ENCODE results near the gene FAM162A. TPM values are rescaled to one million over a fixed set of nuclear protein-coding genes. Genes with fewer than 3 reads are reported as not detected.

FAM162A gene
- total RNA-seq, 1 donor from 2014 or later, result 65.1 TPM

DNA sequence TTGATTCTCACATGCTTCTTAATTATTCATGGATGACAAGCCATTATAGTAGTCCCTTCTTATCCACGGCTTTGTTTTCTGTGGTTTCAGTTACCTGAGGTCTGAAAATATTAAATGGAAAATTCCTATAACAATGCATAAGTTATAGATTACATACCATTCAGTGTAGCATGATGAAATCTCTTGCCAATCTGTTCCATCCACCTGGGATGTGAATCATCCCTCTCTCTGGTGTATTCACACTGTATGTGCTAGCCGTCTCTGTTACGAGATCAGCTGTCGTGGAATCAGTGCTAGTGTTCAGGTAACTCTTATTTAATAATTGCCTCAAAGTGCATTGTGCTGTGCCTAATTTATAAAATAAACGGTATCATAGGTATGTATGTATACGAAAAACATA, 26.7 kb downstream of the FAM162A start:
- Histone ChIP-seq H3K27me3 (ENCODE audit: insufficient read depth, low read length) (no peaks in the 10 kb centered on the region), H3K9ac (ENCODE audit: low read length) (no peak overlapping the region), H3K4me2 (ENCODE audit: low read length) (no peak overlapping the region), H3K4me3 (ENCODE audit: insufficient read depth, low read depth, low read length) (no peak overlapping the region), H3K36me3 (ENCODE audit: insufficient read depth, low read length) (peaks cover 11% of the 10 kb centered on the region), H3K27ac (ENCODE audit: low read depth, low read length) (no peak overlapping the region), H3K79me2 (ENCODE audit: insufficient read depth, low read length) (peaks cover 28% of the 10 kb centered on the region), H3K4me1 (ENCODE audit: insufficient read depth, low read length) (peaks cover 11% of the 10 kb centered on the region), H2AFZ (ENCODE audit: low read depth, low read length) (no peak overlapping the region), H4K20me1 (ENCODE audit: insufficient read depth, low read length) (no peaks in the 10 kb centered on the region), H3K9me3 (ENCODE audit: insufficient read depth, low read depth, low read length) (no peaks in the 10 kb centered on the region)
- H3K27ac Mint-ChIP-seq (ENCODE audit: unreplicated experiment), result no peak overlapping the region
- peaks cover 18% of the 10 kb centered on the region for H3K36me3 Mint-ChIP-seq (ENCODE audit: low read depth, unreplicated experiment)
- H3K27me3 Mint-ChIP-seq (ENCODE audit: low read depth, unreplicated experiment), result no peaks in the 10 kb centered on the region
- peaks cover 18% of the 10 kb centered on the region for H3K4me1 Mint-ChIP-seq (ENCODE audit: low read depth, unreplicated experiment)
- DNase-seq (ENCODE audit: low read depth) (no peak), FAIRE-seq (no peak)
- TF ChIP-seq EZH2 (IDR thresholded peaks at IDR 0.05; ENCODE audit: insufficient read depth, low read length), result no peak
- H3K9me3 Mint-ChIP-seq (ENCODE audit: unreplicated experiment), result no peaks in the 10 kb centered on the region
- H3K4me3 Mint-ChIP-seq (ENCODE audit: unreplicated experiment), result no peak overlapping the region

DNA sequence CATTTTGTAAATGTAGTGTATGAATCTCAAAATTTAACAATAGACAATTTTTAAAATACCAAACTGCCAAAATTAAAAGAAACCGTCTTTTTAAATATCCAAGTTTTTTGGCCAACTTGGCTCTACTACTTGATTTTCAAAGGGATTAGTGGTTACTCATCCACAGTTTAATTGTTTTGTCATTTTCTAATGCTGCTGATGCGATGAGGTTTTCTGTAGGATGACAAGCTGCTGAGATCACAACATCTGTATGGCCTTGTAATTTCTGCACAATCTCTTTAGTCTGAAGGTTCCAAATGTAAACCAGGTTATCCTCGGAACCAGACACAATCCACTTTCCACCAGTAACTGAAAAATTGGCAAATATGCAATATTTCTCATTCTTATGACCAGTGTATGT, 30.4 kb downstream of the FAM162A start:
- Histone ChIP-seq H3K27me3 (ENCODE audit: insufficient read depth, low read length) (no peaks in the 10 kb centered on the region), H3K4me1 (ENCODE audit: insufficient read depth, low read length) (peaks cover 11% of the 10 kb centered on the region), H3K4me3 (ENCODE audit: insufficient read depth, low read depth, low read length) (no peak overlapping the region), H2AFZ (ENCODE audit: low read depth, low read length) (no peak overlapping the region), H4K20me1 (ENCODE audit: insufficient read depth, low read length) (no peaks in the 10 kb centered on the region), H3K36me3 (ENCODE audit: insufficient read depth, low read length) (peaks cover 5% of the 10 kb centered on the region), H3K4me2 (ENCODE audit: low read length) (peak overlapping the region; percentile 95), H3K79me2 (ENCODE audit: insufficient read depth, low read length) (peaks cover 48% of the 10 kb centered on the region), H3K9me3 (ENCODE audit: insufficient read depth, low read depth, low read length) (no peaks in the 10 kb centered on the region), H3K9ac (ENCODE audit: low read length) (peak overlapping the region; percentile 92), H3K27ac (ENCODE audit: low read depth, low read length) (no peak overlapping the region)
- H3K36me3 Mint-ChIP-seq (ENCODE audit: low read depth, unreplicated experiment), result peaks cover 4% of the 10 kb centered on the region
- H3K9me3 Mint-ChIP-seq (ENCODE audit: unreplicated experiment), result no peaks in the 10 kb centered on the region
- DNase-seq (ENCODE audit: low read depth), result no peak
- no peak overlapping the region for H3K27ac Mint-ChIP-seq (ENCODE audit: unreplicated experiment)
- H3K4me3 Mint-ChIP-seq (ENCODE audit: unreplicated experiment), result peak overlapping the region; percentile 91
- no peaks in the 10 kb centered on the region for H3K27me3 Mint-ChIP-seq (ENCODE audit: low read depth, unreplicated experiment)
- peaks cover 18% of the 10 kb centered on the region for H3K4me1 Mint-ChIP-seq (ENCODE audit: low read depth, unreplicated experiment)
- TF ChIP-seq, protein P1, sequence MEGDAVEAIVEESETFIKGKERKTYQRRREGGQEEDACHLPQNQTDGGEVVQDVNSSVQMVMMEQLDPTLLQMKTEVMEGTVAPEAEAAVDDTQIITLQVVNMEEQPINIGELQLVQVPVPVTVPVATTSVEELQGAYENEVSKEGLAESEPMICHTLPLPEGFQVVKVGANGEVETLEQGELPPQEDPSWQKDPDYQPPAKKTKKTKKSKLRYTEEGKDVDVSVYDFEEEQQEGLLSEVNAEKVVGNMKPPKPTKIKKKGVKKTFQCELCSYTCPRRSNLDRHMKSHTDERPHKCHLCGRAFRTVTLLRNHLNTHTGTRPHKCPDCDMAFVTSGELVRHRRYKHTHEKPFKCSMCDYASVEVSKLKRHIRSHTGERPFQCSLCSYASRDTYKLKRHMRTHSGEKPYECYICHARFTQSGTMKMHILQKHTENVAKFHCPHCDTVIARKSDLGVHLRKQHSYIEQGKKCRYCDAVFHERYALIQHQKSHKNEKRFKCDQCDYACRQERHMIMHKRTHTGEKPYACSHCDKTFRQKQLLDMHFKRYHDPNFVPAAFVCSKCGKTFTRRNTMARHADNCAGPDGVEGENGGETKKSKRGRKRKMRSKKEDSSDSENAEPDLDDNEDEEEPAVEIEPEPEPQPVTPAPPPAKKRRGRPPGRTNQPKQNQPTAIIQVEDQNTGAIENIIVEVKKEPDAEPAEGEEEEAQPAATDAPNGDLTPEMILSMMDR (IDR thresholded peaks at IDR 0.05; ENCODE audit: insufficient read depth, low read depth, low read length), result no peak
- TF ChIP-seq EZH2 (IDR thresholded peaks at IDR 0.05; ENCODE audit: insufficient read depth, low read length), result no peak
- FAIRE-seq, result no peak

DNA sequence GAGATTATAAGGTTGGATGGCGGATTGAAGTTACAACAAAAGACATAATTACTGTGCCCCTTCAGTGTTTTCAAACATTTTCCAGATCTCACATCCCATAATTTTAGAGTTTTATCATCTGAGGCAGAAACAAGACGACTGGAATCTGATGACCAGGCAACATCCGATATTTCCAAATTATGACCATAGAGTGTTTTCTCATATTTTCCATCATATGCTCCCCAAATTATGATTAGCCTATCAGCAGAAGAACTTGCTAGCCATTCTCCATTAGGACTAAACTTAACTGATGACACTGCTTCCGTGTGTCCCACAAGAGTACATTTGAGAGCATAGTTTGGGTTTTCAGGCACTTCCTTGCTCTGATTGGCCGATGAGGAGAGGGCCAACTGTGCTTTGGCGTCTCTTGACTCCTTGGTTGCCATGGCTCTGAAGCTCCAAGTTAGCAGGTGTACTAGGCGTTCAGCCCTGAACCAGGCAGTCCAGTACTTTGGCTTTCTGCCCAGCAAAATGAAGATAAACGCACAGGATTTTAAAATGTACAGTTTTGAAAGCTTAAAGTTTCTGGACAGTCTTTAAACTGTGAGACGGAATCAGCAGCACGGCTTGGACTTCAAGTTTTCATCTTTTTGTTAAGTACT, 31.2 kb downstream of the FAM162A start:
- TF ChIP-seq, protein P1 (IDR thresholded peaks at IDR 0.05; ENCODE audit: insufficient read depth, low read depth, low read length), result no peak
- no peak for TF ChIP-seq EZH2 (IDR thresholded peaks at IDR 0.05; ENCODE audit: insufficient read depth, low read length)
- Mint-ChIP-seq H3K9me3 (ENCODE audit: unreplicated experiment) (no peaks in the 10 kb centered on the region), H3K36me3 (ENCODE audit: low read depth, unreplicated experiment) (no peaks in the 10 kb centered on the region), H3K27me3 (ENCODE audit: low read depth, unreplicated experiment) (no peaks in the 10 kb centered on the region), H3K4me1 (ENCODE audit: low read depth, unreplicated experiment) (peaks cover 18% of the 10 kb centered on the region), H3K4me3 (ENCODE audit: unreplicated experiment) (peak overlapping the region; percentile 91), H3K27ac (ENCODE audit: unreplicated experiment) (peak overlapping the region; percentile 98)
- DNase-seq (ENCODE audit: low read depth), result peak; percentile 41
- no peak for FAIRE-seq
- Histone ChIP-seq H3K9ac (ENCODE audit: low read length) (peak overlapping the region; percentile 92), H3K4me1 (ENCODE audit: insufficient read depth, low read length) (peaks cover 11% of the 10 kb centered on the region), H3K79me2 (ENCODE audit: insufficient read depth, low read length) (peaks cover 48% of the 10 kb centered on the region), H3K4me3 (ENCODE audit: insufficient read depth, low read depth, low read length) (peak overlapping the region; percentile 85), H3K27me3 (ENCODE audit: insufficient read depth, low read length) (no peaks in the 10 kb centered on the region), H2AFZ (ENCODE audit: low read depth, low read length) (peak overlapping the region; percentile 81), H4K20me1 (ENCODE audit: insufficient read depth, low read length) (no peaks in the 10 kb centered on the region), H3K27ac (ENCODE audit: low read depth, low read length) (peak overlapping the region; percentile 93), H3K4me2 (ENCODE audit: low read length) (peak overlapping the region; percentile 95), H3K36me3 (ENCODE audit: insufficient read depth, low read length) (peaks cover 5% of the 10 kb centered on the region), H3K9me3 (ENCODE audit: insufficient read depth, low read depth, low read length) (no peaks in the 10 kb centered on the region)

Data from astrocyte (in vitro differentiated cells and primary cell).